Measurements from ENCODE around the gene NEXN.

Gene NEXN

GRCh38 chr1:77991638-77992037 is 103.2 kb downstream of the NEXN start:
- Histone ChIP-seq H3K27me3 (replicated peaks; ENCODE audit: control insufficient read depth, insufficient read depth, low read length) (no peaks in the 10 kb centered on the region), H3K36me3 (ENCODE audit: control insufficient read depth, insufficient read depth, low read length) (no peaks in the 10 kb centered on the region; the same call in 1 of the 2 replicates), H3K4me3 (replicated peaks; ENCODE audit: low read depth, low read length) (no peak overlapping the region)
- DNase-seq (ENCODE audit: extremely low read depth, insufficient read length): no peak
- no peak for TF ChIP-seq CTCF (IDR thresholded peaks at IDR 0.05; ENCODE audit: insufficient read depth, low read length, poor library complexity, severe bottlenecking)

Measured in GM06990 (cell line).